ENCODE measurements around the gene PRR22. TPM values are rescaled to one million over a fixed set of nuclear protein-coding genes. Genes with fewer than 3 reads are reported as not detected.

The PRR22 gene
- polyA plus RNA-seq, 1 donor from 2014 or later = 0.97 TPM

DNA sequence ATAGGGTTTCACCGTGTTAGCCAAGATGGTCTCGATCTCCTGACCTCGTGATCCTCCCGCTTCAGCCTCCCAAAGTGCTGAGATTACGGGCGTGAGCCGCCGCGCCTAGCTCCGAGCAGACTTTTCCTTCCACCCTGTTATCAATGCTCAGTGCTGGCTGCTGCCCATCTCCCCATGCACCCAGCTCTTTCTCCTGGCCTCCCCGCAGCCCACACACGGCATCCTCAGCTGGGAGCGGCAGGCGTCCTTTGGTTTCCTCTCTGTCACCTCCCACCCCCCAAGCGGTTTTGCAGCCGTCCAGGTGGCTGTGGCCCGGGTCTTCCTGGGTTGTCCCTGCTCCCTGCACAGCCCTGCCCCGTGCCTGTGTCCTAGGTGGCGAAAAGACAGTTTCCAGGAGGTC, 12.1 kb downstream of the PRR22 start:
- H3F3A ChIP-seq (ENCODE audit: insufficient read depth, low read length, poor library complexity, severe bottlenecking) = no peaks in the 10 kb centered on the region
- no peak for TF ChIP-seq SMC3 (conservative IDR thresholded peaks at IDR 0.05; ENCODE audit: poor library complexity)
- no peak for TF ChIP-seq EZH2 (IDR thresholded peaks at IDR 0.05; ENCODE audit: borderline replicate concordance, insufficient read depth, low read length, poor library complexity, severe bottlenecking)
- TF ChIP-seq, protein P1, sequence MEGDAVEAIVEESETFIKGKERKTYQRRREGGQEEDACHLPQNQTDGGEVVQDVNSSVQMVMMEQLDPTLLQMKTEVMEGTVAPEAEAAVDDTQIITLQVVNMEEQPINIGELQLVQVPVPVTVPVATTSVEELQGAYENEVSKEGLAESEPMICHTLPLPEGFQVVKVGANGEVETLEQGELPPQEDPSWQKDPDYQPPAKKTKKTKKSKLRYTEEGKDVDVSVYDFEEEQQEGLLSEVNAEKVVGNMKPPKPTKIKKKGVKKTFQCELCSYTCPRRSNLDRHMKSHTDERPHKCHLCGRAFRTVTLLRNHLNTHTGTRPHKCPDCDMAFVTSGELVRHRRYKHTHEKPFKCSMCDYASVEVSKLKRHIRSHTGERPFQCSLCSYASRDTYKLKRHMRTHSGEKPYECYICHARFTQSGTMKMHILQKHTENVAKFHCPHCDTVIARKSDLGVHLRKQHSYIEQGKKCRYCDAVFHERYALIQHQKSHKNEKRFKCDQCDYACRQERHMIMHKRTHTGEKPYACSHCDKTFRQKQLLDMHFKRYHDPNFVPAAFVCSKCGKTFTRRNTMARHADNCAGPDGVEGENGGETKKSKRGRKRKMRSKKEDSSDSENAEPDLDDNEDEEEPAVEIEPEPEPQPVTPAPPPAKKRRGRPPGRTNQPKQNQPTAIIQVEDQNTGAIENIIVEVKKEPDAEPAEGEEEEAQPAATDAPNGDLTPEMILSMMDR (IDR thresholded peaks at IDR 0.05; ENCODE audit: poor library complexity, severe bottlenecking) = no peak
- TF ChIP-seq POLR2AphosphoS5 (IDR thresholded peaks at IDR 0.05) = no peak
- TF ChIP-seq MXI1 (conservative IDR thresholded peaks at IDR 0.05; ENCODE audit: poor library complexity, severe bottlenecking) = no peak
- H4K20me1 ChIP-seq (ENCODE audit: insufficient read depth) = no peaks in the 10 kb centered on the region
- no peak overlapping the region for H2AFZ ChIP-seq (ENCODE audit: low read depth, low read length)
- no peaks in the 10 kb centered on the region for H3K27me3 ChIP-seq (ENCODE audit: insufficient read depth, low read depth, low read length)
- H3K9me2 ChIP-seq (ENCODE audit: insufficient read depth, low read length) = no peaks in the 10 kb centered on the region
- H3K4me3 ChIP-seq (ENCODE audit: low read length) = no peak overlapping the region
- no peak overlapping the region for H3K9ac ChIP-seq (ENCODE audit: low read length)
- no peaks in the 10 kb centered on the region for H3K36me3 ChIP-seq (ENCODE audit: insufficient read depth, low read length)
- H3K9me3 ChIP-seq (ENCODE audit: low read length) = no peaks in the 10 kb centered on the region
- H3K4me2 ChIP-seq (ENCODE audit: low read length) = no peak overlapping the region
- H3K79me2 ChIP-seq (replicated peaks; ENCODE audit: insufficient read depth, low read length) = no peaks in the 10 kb centered on the region
- H3K27ac ChIP-seq (ENCODE audit: low read length) = no peak overlapping the region

DNA sequence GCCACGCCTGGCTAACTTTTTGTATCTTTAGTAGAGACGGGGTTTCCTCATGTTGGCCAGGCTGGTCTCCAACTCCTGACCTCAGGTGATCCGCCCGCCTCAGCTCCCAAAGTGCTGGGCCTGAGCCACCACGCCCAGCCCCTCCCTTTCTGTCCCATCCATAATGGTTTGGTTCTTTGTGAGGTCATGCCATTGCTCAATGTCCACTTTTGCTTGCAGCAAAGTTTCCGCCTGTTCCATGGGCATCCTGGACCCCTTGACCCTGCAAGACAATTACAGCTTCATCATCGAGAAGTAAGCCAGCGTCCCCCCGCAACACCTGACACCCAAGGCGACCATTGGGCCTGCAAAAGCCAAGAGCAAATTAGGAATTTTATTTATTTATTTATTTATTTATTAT, 16.6 kb downstream of the PRR22 start:
- no peak overlapping the region for H2AFZ ChIP-seq (ENCODE audit: low read depth, low read length)
- no peaks in the 10 kb centered on the region for H3K27me3 ChIP-seq (ENCODE audit: insufficient read depth, low read depth, low read length)
- H3K9me2 ChIP-seq (ENCODE audit: insufficient read depth, low read length) = no peaks in the 10 kb centered on the region
- H3K4me3 ChIP-seq (ENCODE audit: low read length) = no peak overlapping the region
- H4K20me1 ChIP-seq (ENCODE audit: insufficient read depth) = no peaks in the 10 kb centered on the region
- H3K4me2 ChIP-seq (ENCODE audit: low read length) = no peak overlapping the region
- no peaks in the 10 kb centered on the region for H3K9me3 ChIP-seq (ENCODE audit: low read length)
- no peak overlapping the region for H3K9ac ChIP-seq (ENCODE audit: low read length)
- H3K27ac ChIP-seq (ENCODE audit: low read length) = no peak overlapping the region
- H3K79me2 ChIP-seq (replicated peaks; ENCODE audit: insufficient read depth, low read length) = no peaks in the 10 kb centered on the region
- TF ChIP-seq EP300 (conservative IDR thresholded peaks at IDR 0.05; ENCODE audit: poor library complexity, severe bottlenecking) = no peak
- TF ChIP-seq, protein P1 (IDR thresholded peaks at IDR 0.05; ENCODE audit: poor library complexity, severe bottlenecking) = no peak
- no peak for TF ChIP-seq MXI1 (conservative IDR thresholded peaks at IDR 0.05; ENCODE audit: poor library complexity, severe bottlenecking)
- TF ChIP-seq SMC3 (conservative IDR thresholded peaks at IDR 0.05; ENCODE audit: poor library complexity) = no peak
- TF ChIP-seq POLR2AphosphoS5 (IDR thresholded peaks at IDR 0.05) = no peak
- no peak for TF ChIP-seq EZH2 (IDR thresholded peaks at IDR 0.05; ENCODE audit: borderline replicate concordance, insufficient read depth, low read length, poor library complexity, severe bottlenecking)
- TF ChIP-seq RAD21 (conservative IDR thresholded peaks at IDR 0.05) = no peak
- TF ChIP-seq, protein P2, sequence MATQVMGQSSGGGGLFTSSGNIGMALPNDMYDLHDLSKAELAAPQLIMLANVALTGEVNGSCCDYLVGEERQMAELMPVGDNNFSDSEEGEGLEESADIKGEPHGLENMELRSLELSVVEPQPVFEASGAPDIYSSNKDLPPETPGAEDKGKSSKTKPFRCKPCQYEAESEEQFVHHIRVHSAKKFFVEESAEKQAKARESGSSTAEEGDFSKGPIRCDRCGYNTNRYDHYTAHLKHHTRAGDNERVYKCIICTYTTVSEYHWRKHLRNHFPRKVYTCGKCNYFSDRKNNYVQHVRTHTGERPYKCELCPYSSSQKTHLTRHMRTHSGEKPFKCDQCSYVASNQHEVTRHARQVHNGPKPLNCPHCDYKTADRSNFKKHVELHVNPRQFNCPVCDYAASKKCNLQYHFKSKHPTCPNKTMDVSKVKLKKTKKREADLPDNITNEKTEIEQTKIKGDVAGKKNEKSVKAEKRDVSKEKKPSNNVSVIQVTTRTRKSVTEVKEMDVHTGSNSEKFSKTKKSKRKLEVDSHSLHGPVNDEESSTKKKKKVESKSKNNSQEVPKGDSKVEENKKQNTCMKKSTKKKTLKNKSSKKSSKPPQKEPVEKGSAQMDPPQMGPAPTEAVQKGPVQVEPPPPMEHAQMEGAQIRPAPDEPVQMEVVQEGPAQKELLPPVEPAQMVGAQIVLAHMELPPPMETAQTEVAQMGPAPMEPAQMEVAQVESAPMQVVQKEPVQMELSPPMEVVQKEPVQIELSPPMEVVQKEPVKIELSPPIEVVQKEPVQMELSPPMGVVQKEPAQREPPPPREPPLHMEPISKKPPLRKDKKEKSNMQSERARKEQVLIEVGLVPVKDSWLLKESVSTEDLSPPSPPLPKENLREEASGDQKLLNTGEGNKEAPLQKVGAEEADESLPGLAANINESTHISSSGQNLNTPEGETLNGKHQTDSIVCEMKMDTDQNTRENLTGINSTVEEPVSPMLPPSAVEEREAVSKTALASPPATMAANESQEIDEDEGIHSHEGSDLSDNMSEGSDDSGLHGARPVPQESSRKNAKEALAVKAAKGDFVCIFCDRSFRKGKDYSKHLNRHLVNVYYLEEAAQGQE (IDR thresholded peaks at IDR 0.05; ENCODE audit: borderline replicate concordance) = no peak
- TF ChIP-seq TAF1 (IDR thresholded peaks at IDR 0.05; ENCODE audit: low read depth) = no peak
- H3F3A ChIP-seq (ENCODE audit: insufficient read depth, low read length, poor library complexity, severe bottlenecking) = no peaks in the 10 kb centered on the region
- H3K36me3 ChIP-seq (ENCODE audit: insufficient read depth, low read length) = no peaks in the 10 kb centered on the region

Measured in neural cell (in vitro differentiated cells).